Neural progenitor cell (in vitro differentiated cells): Measurements from ENCODE around the gene METTL4.

Experiments used
- CTCF ChIP-seq: fragments of 200-600 bp; sonication (generic); IDR thresholded peaks from 2 replicates; pipeline ENCODE4 v1.5.1; 2017; ENCODE audit warnings: antibody characterized with exemption, mild to moderate bottlenecking
- EZH2 ChIP-seq: fragments of 200-600 bp; sonication (generic); IDR thresholded peaks from 2 replicates; pipeline ENCODE4 v1.6.1; 2017; ENCODE audit warnings: antibody characterized with exemption, mild to moderate bottlenecking, moderate library complexity
- EZH2phosphoT487 ChIP-seq: fragments of 200-600 bp; sonication (generic); IDR thresholded peaks from 2 replicates; pipeline ENCODE4 v1.6.1; 2017; ENCODE audit warnings: antibody characterized with exemption

DNA sequence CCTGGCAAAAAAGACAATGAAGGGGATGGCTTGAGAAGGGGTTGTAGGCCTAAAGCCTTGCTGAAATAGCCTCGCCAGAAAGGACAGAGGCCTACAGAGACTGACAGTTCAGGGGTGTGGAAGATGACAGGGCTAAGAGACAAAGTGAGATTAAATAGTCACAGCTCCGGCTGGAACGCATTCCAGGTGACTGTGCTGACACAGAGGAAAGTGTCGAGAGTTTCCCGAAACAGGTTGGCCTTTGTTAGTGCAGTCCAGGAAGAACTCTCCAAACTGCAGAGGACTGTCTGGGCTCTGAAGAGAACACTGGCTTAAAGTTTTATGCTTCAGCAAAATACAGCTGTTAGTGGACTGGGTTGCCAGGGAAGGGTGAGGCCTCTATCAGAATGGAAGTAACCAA lies 52.8 kb downstream of the METTL4 start:
- TF ChIP-seq CTCF (no peak), EZH2 (no peak), EZH2phosphoT487 (no peak)
